ENCODE data around the gene MTA3.
"Not testable (repeated sequence)": the region's sequence is repeated elsewhere in the genome, so short reads cannot be mapped to it uniquely, and the experiment has no call there.

The MTA3 gene

DNA sequence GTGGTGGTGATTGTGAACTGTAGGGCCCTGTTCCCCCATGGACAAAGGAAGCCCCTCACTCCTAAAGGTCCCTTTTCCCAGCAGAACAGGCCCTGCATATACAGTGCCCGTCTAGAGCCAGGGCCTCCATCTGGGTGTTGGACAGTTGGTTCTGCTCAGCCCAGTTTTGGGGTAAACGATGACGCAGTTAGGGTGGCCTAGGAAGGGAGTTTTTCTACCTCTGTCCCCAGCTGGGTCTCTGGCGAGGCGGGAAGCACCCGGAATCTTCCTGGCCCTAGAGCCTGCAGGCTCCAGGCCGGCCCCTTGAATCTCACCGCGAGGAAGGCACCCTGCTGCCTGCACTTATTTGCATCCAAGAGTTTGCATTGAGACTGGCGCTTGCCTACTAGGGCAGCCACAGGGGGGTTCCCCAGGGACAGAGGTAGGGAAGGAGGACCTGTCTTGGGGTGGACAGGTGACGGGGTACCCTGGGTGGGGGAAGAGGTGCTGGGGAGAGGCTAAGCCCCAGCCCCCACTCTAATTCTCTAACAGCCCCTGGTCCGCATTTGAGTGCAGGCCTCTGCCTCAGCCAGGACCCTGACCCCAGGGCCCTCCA, 529 bp upstream of the MTA3 start:
- no peak for DNase-seq

DNA sequence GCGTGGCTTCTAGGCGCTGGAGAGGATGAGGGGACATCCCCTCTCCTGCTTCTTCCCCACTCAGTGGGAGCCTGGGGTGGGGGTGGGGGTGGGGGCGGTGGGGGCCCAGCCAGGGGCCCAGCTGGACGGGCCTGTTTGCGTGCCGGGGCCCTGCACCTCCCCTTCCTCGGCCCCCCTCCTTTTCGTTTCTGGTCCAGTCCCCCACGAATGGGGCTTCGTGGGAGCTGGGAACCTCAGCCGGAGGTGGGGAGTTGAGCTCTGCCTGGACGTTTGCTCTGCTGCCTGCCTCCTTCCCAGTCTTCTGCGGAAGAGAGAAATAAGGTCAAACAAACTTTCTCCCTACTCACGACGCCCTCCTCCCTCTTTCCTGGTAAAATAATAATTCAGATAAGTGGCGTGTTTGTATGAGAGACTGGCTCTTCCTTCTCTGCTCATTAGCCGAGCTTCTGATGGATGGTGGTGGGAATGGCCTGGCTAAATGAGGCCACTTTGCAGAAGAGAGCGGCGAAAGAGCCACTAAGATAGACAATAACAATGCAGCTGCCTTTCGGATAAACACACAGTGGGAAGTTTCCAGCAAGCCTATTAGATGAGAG, 782 bp downstream of the MTA3 start:
- DNase-seq: peak; percentile 58

DNA sequence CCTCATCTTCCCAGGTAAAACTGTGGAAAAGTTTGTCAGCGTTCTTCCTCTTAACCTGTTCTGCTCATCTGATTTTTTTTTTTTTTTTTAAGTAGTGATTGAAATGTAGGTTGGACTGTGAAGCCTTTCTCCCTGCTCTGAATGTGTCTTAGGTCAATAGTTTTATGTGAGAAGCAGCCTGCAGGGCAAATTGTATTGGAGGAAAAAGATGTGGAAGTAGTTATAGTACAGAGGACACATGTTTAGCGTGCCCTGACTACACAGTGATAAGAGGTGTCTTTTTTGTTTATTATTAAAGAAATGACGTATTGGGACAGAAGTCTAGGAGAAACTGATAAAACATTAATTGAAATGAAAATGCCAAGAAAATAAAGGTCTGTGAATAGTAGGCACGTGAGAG, 1.5 kb downstream of the MTA3 start:
- no peak for DNase-seq

DNA sequence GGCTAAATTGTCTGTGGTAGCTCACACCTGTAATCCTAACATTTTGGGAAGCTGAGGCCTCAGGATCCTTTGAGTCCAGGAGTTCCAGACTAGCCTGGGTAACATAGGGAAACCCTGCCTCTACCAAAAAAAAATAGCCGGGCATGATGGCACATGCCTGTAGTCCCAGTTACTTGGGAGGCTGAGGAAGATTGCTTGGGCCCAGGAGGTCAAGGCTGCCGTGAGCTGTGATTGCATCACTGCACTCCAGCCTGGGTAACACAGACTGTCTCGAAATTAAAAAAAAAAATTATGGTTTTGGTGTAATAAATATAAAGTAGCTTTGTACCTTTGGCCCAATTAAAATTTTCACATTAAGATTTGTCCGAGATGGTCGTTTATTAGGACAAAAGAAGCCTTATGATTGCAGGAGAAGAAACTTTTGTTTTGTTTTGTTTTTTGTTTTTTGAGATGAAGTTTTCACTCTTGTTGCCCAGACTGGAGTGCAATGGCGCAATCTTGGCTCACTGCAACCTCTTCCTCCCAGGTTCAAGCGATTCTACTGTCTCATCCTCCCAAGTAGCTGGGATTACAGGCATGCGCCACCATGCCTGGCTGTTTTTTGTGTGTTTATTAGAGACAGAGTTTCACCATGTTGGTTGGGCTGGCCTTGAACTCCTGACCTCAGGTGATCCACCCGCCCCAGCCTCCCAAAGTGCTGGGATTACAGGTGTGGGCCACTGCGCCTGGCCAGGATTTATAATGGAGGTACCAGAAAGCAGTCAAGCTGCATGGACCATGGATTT, 4.1 kb downstream of the MTA3 start:
- DNase-seq: no peak

DNA sequence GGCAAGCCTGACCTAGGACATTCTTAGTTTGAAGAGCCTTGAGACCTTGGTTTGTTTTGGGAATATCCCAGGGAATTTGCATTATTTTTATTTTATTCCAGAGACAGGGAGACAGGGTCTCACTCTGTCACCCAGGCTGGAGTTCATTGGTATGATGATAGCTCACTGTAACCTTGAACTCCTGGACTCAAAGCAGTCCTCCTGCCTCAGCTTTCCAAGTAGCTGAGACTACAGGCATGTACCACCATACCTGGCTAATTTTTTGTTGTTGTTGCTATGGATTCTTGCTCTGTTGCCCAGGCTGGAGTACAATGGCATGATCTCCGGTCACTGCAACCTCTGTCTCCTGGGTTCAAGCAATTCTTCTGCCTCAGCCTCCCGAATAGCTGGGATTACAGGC, 4.8 kb downstream of the MTA3 start:
- no peak for DNase-seq

DNA sequence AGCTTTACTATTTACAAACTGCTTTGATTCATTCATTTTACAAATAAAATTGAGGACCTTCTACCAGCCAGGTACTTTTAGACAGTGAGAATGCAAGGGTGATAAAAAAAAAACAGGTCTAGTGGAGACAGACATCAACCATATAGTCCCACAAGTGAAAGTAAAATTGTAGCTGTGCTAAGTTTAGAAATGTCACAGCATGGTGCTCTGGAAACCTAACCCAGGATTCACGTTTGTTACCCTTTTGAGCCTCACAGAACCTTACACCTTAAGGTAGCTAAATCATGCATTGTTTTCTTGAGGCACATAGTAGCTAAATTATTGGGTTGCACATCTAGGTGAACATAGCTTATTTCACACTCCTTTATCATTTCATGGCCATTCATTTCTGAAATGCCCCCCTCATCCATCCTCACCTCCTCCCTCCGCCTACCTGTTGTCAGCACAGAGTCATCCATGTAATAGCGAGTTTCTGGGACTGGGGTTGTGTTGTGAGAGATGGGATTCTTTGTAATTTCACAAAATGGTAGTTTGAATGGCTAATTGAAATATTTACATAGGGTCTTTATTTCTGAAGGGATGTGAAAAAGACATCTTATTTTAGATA, 7.1 kb downstream of the MTA3 start:
- DNase-seq: no peak

DNA sequence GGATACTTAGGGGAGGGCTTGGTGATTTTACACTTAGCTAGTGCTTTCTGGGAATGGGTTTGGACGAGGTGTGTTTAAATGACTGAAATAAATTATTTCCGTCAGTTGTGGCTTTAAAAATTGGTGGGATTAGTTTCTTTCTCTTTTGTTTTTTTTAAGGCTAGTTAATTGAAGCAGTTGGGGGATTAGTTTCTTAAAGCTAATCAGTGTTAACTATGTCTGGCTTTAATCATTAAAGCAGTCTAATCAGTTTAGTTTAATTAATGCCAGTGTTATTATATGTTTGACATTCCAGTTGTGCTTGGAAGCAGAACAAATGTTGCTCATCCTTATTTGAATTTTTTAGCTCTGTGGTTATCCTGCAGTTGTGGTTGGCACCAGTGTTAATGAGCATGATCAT, 10.2 kb downstream of the MTA3 start:
- DNase-seq: no peak

DNA sequence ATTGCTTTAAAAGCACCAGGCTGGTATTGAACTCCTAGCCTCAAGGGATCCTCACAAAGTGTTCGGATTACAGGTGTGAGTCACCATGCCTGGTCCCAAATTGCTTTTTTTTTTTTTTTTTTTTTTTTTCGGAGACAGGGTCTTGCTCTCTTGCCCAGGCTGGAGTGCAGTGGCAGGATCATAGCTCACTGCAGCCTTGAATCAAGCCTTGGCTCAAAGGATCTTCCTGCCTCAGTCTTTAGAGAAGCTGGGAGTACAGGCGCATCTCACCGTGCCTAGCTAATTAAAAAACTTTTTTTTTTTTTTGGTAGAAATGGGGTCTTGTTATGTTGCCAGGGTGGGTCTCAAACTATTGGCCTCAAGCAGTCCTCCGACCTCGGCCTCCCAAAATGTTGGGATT, 12.8 kb downstream of the MTA3 start:
- DNase-seq: no peak

DNA sequence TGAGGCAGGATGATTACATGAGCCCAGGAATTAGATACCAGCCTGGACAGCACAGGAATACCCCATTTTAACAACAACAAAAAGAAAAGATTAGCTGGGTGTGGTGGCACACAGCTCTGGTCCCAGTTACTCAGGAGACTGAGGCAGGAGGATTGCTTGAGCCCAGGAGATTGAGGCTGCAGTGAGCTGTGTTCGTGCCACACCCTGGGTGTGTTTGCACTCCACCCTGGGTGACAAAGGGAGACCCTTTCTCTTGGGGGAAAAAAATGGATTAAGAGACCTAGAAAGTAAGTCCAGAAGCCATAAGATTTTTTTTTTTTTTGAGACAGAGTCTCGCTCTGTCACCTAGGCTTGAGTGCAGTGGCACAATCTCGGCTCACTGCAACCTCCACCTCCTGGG, 16.2 kb downstream of the MTA3 start:
- not testable (repeated sequence) for DNase-seq

DNA sequence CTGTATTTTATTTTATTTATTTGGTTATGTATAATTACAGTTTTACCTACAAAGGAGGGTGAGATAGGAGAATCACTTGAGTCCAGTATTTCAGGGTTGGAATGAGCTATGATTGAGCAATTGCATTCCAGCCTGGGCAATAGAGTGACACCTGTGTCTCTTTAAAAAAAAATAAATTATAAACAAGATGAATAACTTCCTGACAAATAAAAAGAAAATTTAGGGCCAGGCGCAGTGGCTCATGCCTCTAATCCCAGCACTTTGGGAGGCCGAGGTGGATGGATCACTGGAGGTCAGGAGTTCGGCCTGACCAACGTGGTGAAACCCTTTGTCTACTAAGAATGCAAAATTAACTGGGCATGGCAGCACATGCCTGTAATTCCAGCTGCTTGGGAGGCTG, 17.3 kb downstream of the MTA3 start:
- DNase-seq: no peak

DNA sequence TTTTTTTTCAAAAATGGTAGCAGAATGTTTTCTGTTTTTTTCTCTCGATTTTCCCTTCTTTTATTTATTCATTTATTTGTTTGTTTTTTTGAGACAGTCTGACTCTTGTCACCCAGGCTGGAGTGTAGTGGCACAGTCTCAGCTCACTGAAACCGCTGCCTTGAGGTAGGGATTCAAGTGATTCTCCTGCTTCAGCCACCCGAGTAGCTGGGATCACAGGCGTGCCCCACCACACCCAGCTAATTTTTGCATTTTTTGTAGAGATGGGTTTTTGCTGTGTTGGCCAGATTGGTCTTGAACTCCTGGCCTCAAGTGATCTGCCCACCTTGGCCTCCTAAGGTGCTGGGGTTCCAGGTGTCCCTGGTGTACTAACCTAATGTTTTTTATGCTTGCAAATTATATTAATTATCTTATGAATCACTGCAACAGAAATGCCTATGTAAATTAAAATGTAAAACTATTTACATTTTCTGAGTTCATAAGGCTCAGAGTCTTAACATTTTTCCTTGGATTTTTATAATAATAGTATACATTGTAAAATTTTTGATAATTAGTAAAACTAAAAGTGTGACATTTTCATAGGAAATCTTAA, 19.2 kb downstream of the MTA3 start:
- no peak for DNase-seq

DNA sequence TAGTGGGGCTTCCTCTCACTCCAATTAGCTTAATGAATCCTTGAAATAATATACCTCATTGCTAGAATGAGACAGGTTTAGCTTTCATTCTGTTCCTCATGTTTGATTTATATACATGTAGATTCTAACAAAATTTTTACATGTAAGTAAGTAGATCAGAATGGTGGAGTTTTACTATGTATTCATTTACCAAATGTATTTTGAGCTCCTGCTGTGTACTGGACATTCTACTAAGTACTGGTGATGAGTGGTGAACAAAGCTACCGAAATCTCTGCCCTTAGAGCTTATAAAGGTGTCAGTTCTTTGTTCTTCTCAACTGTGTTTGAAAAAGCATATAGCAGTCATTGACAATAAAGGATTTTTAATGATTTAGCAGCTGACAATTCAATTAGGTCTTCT, 19.7 kb downstream of the MTA3 start:
- DNase-seq: no peak

DNA sequence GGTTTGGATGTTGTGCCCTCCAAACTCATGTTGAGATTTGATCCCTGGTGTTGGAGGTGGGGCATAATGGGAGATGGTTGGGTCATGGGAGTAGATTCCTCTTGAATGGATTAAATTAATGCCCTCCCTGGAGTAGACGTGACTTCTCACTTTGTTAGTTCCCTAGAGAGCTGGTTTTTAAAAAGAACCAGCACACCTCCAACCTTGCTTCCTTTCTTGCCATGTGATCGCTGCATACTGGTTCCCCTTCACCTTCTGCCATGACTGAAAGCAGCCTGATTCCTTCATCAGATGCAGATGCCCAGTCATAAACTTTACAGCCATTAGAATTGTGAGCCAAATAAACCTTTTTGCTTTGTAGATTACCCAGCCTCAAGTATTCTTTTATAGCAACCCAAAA, 21.7 kb downstream of the MTA3 start:
- no peak for DNase-seq

DNA sequence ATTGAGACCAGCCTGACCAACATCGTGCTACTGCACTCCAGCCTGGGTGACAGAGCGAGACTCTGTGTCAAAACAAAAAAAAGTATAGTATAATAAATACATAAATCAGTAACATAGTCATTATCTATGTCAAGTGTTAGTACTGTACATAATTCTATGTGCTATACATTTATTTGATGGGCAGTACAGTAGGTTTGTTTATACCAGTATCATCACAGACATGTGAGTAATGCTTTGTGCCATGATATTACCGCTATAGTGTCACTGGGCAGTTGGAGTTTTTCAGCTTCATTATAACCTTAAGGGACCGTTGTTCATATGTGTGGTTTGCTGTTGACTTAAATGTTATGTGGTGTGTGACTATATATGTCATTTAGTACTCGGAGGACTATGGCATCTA, 24.9 kb downstream of the MTA3 start:
- no peak for DNase-seq

DNA sequence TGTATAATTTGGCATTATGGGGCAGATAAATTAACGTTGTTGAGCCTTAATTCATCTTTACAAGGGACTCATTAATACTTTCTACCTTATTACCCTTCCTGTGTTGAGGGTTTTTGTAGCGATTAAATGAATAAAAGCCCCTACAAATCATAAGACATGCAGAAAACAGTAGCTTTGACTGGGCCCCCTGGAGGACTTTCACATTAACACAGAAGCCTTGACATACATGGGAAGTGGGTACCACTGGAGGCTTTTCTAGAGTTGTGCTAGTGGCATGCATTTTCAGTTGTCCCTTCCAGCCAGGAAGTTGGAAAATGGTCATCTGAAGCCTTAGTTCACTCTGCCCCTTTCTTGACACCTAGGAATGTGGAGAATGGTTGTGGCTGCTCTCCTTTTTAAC, 30.2 kb downstream of the MTA3 start:
- no peak for DNase-seq

DNA sequence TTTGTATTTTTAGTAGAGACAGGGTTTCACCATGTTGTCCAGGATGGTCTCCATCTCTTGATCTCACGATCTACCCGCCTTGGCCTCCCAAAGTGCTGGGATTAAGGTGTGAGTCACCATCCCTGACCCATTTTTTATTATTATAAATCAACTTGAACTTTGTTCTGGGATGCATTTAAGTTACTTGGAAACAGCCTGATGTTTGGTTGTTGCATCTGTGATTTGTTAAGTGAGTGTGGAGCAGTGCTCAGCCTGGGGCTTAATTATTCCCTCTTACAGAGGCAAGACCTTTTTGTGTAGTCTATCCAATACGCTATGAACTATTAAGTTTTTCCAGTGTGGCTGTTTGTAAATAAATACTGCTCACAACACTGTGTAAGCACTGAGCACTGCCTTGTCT, 32.6 kb downstream of the MTA3 start:
- no peak for DNase-seq

DNA sequence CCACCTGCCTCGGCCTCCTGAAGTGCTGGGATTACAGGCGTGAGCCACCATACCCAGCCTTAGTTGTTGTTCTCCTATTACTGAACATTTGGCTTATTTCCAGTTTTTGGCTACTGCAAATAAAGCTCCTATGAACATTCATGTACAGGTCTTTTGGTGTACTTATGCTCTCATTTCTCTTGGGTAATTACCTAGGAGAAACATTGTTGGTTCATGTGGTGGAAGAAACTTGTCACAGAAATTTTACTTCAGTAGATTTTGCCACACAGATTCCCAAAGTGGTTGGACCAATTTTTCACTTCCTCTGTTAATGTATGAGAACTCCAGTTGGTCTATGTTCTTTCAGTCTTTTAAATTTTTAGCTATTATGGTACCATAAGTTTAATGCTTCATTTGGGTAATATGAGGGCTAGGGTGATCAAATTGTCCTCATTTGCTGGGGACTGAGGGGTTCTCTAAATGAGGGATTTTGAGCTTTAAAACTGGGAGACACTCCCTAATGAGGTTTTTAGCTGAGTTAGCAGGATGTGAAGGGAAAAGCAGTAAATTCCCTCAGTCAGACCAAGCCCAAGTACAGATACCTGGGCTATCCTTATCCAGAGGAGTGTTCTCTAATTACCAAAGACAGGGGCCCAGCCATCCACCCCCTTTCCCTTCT, 33.9 kb downstream of the MTA3 start:
- DNase-seq: no peak

DNA sequence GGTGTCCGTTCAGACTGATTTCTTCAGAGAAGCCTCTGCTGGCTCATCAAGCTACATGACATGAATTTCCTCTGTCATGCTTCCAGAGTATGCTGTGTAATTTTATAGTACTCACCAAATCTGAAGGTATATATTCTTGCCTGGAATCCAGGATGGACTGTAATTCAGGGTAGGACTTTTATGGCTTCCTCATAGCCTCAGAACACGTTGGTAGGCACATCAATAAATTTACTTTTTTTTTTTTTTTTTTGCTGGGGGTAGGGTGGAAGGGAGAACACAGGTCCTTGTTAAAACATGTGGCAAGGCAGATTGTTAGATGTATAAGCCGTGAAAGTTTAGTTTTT, 34.4 kb downstream of the MTA3 start:
- no peak for DNase-seq

DNA sequence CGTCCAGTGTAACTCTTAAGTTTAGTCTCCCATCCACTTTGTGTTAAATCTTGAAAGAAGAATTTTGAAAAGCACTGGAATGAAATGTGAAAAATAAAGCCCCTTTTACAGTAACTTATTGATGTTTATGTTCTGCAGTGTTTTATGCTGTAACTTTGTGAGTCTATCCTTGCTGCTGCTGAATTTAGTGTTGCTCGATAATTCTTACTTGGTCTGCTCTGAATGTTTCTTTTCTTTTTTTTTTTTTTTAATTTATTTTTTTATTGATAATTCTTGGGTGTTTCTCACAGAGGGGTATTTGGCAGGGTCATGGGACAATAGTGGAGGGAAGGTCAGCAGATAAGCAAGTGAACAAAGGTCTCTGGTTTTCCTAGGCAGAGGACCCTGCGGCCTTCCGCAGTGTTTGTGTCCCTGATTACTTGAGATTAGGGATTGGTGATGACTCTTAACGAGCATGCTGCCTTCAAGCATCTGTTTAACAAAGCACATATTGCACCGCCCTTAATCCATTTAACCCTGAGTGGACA, 36.0 kb downstream of the MTA3 start:
- DNase-seq: not testable (repeated sequence)

DNA sequence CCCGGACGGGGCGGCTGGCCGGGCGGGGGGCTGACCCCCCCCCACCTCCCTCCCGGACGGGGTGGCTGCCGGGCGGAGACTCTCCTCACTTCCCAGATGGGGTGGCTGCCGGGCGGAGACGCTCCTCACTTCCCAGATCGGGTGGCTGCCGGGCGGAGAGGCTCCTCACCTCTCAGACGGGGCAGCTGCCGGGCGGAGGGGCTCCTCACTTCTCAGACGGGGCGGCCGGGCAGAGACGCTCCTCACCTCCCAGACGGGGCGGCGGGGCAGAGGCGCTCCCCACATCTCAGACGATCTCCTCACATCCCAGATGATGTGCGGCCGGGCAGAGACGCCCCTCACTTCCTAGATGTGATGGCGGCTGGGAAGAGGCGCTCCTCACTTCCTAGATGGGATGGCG, 37.7 kb downstream of the MTA3 start:
- not testable (repeated sequence) for DNase-seq

DNA sequence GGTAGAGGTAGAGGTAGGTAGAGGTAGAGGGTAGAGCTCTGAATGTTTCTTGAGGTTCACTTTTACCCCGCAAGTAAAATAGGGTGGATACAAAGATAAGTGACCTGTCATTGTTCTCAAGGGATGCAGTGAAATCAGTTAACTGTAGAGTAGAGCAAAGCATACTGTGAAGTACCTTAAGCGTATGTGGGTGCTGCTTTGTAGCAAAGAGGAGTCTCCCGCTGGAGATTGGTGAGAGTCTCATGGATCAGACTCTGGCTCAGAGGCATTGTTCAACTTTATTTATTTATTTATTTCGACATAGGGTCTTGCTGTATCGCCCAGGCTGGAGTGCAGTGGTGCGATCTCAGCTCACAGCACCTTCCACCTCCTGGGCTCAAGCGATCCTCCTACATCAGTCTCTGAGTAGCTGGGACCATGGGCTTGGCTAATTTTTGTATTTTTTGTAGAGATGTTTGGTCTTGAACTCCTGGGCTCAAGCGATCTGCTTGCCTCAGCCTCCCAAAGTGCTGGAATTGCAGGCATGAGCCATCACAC, 38.7 kb downstream of the MTA3 start:
- no peak for DNase-seq

DNA sequence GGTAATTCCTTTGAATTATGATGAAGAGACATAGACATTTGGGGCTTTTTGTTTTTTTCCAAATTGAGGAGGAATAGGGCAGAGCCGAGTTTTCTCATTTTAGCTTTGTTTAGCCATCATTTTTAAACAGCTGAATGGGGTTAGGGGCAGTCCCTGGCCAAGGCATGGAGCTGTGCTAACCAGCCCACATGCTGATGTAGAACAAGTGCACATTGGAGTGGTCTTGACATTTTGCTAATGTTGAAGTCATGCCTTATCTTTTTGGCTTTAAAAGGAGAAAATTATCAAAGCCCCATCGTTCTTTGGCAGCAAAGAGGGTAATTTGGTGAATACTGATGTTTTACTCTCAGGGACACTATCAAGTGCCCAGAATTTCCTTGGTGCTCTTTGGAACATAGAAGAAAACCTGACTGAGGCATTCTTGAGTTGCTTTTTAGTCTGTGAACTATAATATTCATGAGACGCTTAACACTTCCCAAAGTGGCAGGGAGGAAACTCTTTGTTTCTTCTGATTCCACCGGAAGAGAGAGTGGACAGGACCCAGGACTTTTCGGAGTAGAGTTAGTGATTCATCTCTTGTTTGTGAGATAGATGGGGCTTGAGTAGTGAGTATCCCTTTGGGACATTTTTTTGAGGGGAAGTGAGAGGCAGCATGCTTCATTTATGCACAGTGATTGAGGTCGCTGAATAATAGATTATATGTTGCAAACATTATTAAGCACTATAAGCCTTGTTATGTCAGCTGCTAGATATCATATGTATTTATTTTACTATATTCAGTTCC, 45.0 kb downstream of the MTA3 start:
- DNase-seq: no peak

All from left hindlimb (tissue), 1 donor.